ENCODE results near the gene ARHGAP20.
"Not testable (repeated sequence)": the region's sequence is repeated elsewhere in the genome, so short reads cannot be mapped to it uniquely, and the experiment has no call there.

Gene ARHGAP20

DNA sequence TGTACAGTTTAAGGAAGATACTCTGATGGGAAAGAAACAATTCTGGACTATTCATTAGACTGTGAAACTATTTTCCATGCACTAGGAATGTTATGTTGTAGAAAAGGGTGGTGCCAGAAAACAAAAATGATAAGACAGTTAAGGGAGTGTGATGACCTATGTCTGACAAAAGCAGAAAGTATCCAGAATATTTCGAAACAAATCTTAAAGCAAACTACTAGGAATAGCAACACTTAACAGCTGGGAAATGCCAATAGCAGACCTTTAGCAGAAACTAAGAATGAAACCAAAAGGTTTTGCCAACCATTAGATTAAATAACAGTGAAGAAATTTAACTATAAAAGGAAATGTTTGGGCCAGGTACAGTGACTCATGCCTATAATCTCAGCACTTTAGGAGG is 3.3 kb upstream of the ARHGAP20 start:
- DNase-seq (ENCODE audit: low read depth) = no peak

DNA sequence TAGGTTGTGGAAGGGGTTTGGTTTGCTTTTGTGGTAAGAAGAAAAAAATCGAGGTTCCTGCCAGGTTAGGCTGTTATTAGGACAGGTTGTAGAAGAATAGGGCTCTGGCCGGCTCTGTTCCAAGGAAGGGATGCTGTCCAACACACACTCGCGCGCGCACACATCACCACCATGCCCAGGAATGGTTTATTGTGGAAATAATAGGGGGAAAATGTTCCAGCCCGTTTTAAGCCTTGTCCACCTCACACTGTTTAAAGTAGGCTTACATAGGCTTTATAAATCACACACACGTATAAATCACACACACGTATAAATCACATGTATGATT is 1.2 kb upstream of the ARHGAP20 start:
- DNase-seq (ENCODE audit: low read depth) = no peak

GRCh38 chr11:110712659-110713448 is 617 bp upstream of the ARHGAP20 start:
- no peak for DNase-seq (ENCODE audit: low read depth)

DNA sequence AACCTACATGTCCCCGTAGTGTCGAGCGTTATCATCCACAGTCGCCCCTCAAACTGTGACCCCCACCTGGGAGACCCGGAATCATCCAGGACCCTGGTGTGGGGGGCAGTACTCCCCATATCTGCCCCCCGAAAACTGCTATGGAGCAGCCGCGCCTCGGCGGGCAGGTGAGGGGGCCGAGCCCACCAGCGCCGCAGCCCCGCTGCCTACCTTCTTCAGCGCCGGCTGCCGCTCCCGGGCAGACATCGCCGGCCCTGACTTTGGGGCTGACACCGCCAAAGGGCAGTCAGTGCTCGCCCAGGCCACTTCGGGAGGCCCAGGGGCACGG is 825 bp downstream of the ARHGAP20 start:
- no peak for DNase-seq (ENCODE audit: low read depth)

DNA sequence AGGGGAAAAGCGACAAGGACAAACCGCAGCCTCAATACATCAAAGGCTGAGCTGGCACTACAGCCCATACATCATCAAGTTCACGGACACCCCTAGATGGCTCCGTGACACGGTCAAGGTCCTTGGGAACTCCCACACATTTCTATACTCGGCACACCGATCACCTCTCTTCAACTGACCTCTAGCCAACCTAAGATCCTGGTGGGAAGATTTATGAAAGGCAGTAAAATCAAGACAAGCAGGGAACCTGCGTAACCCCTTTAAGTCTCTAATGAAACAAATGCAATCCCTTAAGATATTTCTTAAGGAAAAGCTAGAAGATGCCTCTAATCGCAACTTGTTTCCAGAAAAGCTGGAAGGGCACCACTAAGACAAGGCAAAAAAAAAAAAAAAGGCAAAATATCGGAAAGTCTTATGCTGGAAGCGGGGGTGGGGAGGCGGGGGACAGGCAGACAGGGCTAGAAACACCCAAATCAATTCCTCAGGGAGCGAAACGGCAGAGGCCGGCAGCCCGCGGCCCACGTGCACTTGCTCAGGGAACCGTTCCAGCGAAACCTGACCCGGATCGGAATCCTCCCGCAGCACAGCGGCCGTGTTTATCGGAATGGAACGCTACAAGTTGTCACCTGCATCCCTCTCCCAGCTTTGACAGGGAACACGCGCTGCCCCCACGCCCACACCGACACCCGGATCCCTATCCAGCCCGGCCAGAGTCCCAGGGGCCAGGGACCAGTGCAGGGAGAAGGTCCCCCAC is 1.4 kb downstream of the ARHGAP20 start:
- no peak for DNase-seq (ENCODE audit: low read depth)

GRCh38 chr11:110704210-110704864 is 7.9 kb downstream of the ARHGAP20 start:
- DNase-seq (ENCODE audit: low read depth) = no peak

- DNase-seq (ENCODE audit: low read depth) = no peak
Observed at GRCh38 chr11:110691926-110692325, 20.3 kb downstream of the ARHGAP20 start.

- no peak for DNase-seq (ENCODE audit: low read depth)
Observed at GRCh38 chr11:110689306-110689705, 22.9 kb downstream of the ARHGAP20 start.

GRCh38 chr11:110679323-110679975 is 32.8 kb downstream of the ARHGAP20 start:
- peak; percentile 17 for DNase-seq (ENCODE audit: low read depth)

GRCh38 chr11:110675548-110675947 is 36.7 kb downstream of the ARHGAP20 start:
- no peak for DNase-seq (ENCODE audit: low read depth)

DNA sequence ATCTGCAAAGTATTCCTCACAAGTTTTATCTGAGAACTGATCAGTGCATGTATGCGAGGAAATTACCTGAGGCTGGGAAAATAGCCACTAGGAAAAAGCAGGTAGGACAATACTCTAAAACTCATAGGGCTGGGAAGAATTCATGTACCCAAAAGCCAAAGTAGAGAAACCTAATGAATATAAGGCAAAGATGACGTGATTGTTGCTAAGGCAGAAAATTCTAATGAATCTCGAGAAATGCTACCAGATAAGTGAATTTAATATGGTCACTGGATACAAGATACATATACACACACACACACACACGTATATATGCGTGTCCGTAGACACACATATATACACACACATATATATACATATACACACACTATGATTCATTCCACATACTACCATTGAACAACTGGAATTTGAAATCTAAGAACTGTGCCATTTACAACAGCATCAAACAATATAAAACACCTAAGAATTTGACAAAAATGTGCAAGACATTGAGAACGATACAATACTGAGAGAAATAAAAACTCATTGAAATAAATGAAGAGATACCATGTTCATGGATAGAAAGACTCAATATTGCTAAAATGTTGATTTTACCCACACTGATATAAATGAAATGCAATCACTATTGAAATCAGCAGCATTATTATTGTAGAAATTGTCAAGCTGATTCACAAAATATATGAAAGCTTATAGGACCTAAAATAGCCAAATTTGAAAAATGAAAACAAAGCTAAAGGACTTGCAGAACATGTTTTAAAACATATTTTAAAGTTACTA is 46.4 kb downstream of the ARHGAP20 start:
- DNase-seq (ENCODE audit: low read depth) = no peak

- DNase-seq (ENCODE audit: low read depth) = no peak
Observed at GRCh38 chr11:110655967-110656366, 56.3 kb downstream of the ARHGAP20 start.

- no peak for DNase-seq (ENCODE audit: low read depth)
Observed at GRCh38 chr11:110654456-110654855, 57.8 kb downstream of the ARHGAP20 start.

DNA sequence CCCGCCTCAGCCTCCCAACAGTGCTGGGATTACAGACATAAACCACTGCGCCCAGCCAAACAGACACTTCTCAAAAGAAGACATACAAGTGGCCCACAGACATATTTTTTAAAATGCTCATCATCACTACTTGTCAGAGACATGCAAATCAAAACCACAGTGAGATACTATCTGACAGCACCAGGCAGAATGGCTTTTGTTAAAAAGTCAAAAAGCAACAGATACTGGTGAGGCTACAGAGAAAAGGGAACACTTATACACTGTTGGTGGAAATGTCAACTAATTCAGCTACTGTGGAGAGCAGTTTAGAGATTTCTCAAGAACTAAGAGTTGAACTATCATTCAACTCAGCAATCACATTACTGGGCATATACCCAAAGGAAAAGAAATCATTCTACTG is 67.0 kb downstream of the ARHGAP20 start:
- DNase-seq (ENCODE audit: low read depth) = no peak

- no peak for DNase-seq (ENCODE audit: low read depth)
Observed at GRCh38 chr11:110634370-110634769, 77.9 kb downstream of the ARHGAP20 start.

GRCh38 chr11:110631551-110631950 is 80.7 kb downstream of the ARHGAP20 start:
- DNase-seq (ENCODE audit: low read depth) = no peak

GRCh38 chr11:110629594-110629993 is 82.6 kb downstream of the ARHGAP20 start:
- DNase-seq (ENCODE audit: low read depth) = no peak

DNA sequence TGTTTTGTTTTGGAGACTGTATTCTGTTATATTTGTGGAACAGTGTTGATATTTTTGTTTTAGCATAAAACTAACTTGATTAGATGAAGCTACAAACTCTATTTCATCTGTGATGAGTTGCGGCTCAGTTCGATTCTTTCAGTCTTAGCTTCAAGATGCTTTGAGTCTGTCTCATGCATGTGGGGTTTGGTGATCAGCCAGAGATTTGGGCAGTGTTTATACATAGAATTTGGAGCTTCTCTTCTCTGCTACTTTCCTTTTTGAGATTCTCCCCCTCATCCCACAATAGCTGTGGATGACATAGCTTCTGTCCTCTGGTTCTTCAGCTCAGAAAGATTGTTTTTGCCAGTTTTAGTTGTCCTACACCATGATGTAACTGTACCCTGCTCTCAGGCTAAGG is 90.4 kb downstream of the ARHGAP20 start:
- DNase-seq (ENCODE audit: low read depth) = no peak

DNA sequence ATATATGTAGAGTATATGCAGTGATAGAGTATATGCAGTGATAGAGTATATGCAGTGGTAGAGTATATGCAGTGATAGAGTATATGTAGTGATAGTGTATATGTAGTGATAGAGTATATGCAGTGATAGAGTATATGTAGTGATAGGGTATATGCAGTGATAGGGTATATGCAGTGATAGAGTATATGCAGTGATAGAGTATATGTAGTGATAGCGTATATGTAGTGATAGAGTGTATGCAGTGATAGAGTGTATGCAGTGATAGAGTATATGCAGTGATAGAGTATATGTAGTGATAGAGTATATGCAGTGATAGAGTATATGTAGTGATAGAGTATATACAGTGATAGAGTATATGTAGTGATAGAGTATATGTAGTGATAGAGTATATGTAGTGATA is 92.9 kb downstream of the ARHGAP20 start:
- not testable (repeated sequence) for DNase-seq (ENCODE audit: low read depth)

- no peak for DNase-seq (ENCODE audit: low read depth)
Observed at GRCh38 chr11:110614031-110614430, 98.2 kb downstream of the ARHGAP20 start.

DNA sequence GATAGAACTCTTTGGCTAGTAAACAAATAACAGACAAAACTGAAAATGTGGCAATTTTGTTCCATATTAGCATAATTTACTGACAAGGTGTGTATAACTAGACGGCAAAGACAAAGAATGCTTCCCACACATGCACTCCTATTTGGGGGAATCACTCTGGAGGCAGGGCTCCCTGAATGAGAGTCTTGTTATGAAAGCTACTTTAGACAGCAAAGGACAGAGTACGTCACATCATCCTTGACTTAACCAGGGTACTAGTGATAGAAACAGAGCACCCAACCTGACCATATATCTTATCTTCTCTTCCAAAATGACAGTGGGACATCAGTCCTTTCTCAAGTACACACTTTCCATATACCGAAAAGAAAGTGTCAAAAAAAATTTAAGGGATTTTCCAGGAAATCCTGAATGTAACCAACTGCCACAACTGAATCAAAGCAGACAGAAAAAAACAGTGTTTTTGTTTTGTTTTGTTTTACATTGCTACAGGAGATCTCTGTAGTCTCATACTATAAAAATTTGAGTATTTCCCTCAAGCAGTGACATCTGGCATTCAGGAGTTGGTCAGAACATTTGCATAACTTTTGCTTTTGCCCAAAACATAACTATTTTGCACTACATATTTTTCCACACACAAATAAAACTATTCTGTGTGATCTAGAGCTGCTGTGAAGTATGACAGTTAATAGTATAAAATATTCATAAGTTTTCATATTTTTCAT is 98.9 kb downstream of the ARHGAP20 start:
- DNase-seq (ENCODE audit: low read depth) = no peak
